ENCODE results near the gene PPP1R10.
"Not testable (repeated sequence)": the region's sequence is repeated elsewhere in the genome, so short reads cannot be mapped to it uniquely, and the experiment has no call there.

PPP1R10 gene

DNA sequence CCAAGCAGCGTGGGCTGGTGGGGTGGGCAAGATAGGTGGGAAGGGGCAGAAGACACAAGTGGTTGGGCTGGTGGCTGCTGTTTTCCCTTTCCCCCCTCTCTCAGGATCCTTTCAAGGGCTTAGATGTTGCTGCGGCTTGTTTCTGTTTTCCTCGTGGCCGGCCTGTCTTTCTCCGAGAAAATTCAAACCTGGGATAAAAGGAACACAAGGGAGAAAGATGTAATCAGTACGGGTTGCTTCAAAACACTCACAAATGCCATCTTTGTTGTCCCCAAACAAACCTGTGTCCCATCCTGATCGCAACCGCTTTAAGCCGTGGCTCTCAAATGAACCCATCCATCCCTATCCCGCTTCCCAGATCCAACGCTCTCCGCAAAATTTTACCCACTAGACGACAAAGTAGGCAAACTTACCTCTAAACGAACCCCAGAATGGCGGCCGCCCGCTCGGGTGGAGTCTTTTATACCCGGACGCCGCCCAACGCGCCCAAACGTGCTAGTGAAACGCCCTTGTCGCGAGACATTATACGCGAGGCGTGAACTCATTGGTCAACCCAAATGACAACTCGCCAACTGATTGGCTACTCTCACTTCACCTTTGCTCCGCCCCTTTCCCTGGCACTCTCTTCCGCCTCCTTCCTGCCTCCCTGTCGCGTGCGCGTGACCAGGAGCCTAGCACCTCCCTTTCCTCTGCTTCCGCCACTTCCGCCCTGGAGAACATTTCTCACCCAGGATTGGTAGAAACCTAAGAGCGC, at the start of gene PPP1R10:
PPP1R10 (minus strand) TSS at position 433 of the 754 bp plus-strand sequence. CDS start 7,299 bp downstream, outside the sequence.
- peak; percentile 76 for TF ChIP-seq YY1 (IDR thresholded peaks at IDR 0.05; ENCODE audit: insufficient read depth, insufficient read length)
- TF ChIP-seq SUZ12 (IDR thresholded peaks at IDR 0.05; ENCODE audit: extremely low read depth, insufficient read depth, insufficient read length): no peak
- no peak for TF ChIP-seq ZNF274 (IDR thresholded peaks at IDR 0.05; ENCODE audit: low read depth, low read length)
- H3K36me3 ChIP-seq (ENCODE audit: insufficient read depth, insufficient read length, low read length): peaks cover 66% of the 10 kb centered on the region

DNA sequence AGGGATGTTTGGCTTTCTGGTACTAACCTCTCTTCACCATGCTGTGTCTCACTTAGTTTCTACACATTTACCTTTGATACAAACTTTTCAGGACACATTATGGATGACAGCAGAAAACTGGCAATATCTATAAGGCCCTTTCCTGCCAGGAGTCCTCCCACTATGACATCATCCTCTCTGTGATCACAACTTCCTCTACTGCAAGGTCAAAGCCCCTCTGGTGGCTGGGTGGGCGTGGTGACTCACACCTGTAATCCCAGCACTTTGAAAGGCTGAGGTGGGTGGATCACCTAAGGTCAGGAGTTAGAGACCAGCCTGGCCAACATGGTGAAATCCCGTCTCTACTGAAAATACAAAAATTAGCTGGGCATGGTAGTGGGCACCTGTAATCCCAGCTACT, 49.3 kb upstream of the PPP1R10 start:
- DNase-seq (ENCODE audit: low read depth, low spot score); H3K9me3 ChIP-seq (ENCODE audit: insufficient read depth, low read length); H3K4me3 ChIP-seq (ENCODE audit: insufficient read length, low read depth); H3K9ac ChIP-seq (ENCODE audit: insufficient read length, low read depth); H3K4me1 ChIP-seq (ENCODE audit: insufficient read depth, insufficient read length); H3K27me3 ChIP-seq (ENCODE audit: insufficient read depth, insufficient read length): not testable (repeated sequence)
- H3K36me3 ChIP-seq (ENCODE audit: insufficient read depth, insufficient read length, low read length): peaks cover 66% of the 10 kb centered on the region

More for the DNA sequence above, at the start of gene PPP1R10:
- Histone ChIP-seq H3K9ac (ENCODE audit: insufficient read length, low read depth) (peak within 1 kb of the TSS; percentile 99), H3K9me3 (ENCODE audit: insufficient read depth, low read length) (no peaks in the 10 kb centered on the region), H3K4me3 (ENCODE audit: insufficient read length, low read depth) (peak within 1 kb of the TSS; percentile 96), H3K27me3 (ENCODE audit: insufficient read depth, insufficient read length) (no peaks in the 10 kb centered on the region), H3K4me1 (ENCODE audit: insufficient read depth, insufficient read length) (no peaks in the 10 kb centered on the region)
- peak; percentile 97 for DNase-seq (ENCODE audit: low read depth, low spot score)

DNA sequence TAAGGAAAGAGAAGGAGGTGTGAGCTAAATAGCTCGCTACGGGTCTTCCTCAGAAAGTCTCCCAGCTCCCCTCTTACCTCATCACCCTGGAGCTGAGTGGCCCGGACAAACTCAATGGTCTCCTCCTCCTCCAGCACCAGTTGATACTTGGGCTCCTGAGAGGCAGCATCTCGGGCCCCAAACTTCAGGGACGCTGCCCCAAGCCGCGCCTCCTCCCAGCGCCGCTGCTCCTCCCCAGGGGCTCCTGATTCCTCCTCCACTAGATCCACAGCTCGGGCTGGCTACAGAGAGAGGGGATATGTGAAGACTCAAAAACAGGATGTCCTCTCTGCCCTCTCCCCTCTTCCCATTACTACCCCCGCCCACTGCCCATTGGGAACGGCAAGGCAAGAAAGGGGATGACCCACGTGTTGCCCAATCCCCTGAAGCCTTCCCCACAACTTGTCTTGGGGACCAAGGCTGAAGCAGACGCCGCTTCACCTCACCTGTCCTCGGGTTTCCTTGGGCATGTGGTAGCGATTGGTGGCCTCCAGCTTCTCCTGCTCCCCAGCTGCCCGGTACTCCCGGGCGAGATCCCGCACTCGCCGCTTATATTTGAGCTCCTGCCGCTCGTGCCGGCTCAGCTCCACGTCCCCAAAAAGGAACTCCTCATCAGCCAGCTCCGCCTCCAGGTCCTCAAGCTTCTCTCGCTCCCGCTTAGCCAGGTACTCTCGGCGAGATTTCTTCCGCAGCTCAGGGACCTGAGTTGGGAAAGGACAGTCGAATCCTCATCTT, 48.1 kb upstream of the PPP1R10 start:
- no peaks in the 10 kb centered on the region for H3K4me1 ChIP-seq (ENCODE audit: insufficient read depth, insufficient read length)
- H3K36me3 ChIP-seq (ENCODE audit: insufficient read depth, insufficient read length, low read length): peaks cover 60% of the 10 kb centered on the region
- no peak for DNase-seq (ENCODE audit: low read depth, low spot score)
- no peaks in the 10 kb centered on the region for H3K27me3 ChIP-seq (ENCODE audit: insufficient read depth, insufficient read length)
- H3K9me3 ChIP-seq (ENCODE audit: insufficient read depth, low read length): no peaks in the 10 kb centered on the region
- no peak overlapping the region for H3K9ac ChIP-seq (ENCODE audit: insufficient read length, low read depth)
- H3K4me3 ChIP-seq (ENCODE audit: insufficient read length, low read depth): no peak overlapping the region
- no peak for TF ChIP-seq YY1 (IDR thresholded peaks at IDR 0.05; ENCODE audit: insufficient read depth, insufficient read length)
- TF ChIP-seq SUZ12 (IDR thresholded peaks at IDR 0.05; ENCODE audit: extremely low read depth, insufficient read depth, insufficient read length): no peak
- no peak for TF ChIP-seq ZNF274 (IDR thresholded peaks at IDR 0.05; ENCODE audit: low read depth, low read length)

DNA sequence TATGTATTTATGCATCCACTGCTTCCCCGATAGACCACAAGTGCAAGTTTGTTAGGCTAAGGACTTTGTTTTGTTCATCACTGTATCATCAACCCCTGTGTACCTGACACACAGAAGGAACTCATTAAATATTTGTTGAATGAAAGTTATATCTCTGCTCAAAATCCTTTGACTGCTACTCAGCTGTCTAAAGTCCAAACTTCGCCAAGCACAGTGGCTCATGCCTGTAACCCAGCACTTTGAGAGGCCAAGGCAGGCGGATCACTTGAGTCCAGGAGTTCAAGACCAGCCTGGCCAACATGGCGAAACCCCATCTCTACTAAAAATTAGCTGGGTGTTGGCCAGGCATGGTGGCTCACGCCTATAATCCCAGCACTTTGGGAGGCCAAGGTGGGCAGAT, 40.9 kb upstream of the PPP1R10 start:
- H3K9ac ChIP-seq (ENCODE audit: insufficient read length, low read depth); DNase-seq (ENCODE audit: low read depth, low spot score); H3K4me3 ChIP-seq (ENCODE audit: insufficient read length, low read depth); H3K9me3 ChIP-seq (ENCODE audit: insufficient read depth, low read length); H3K27me3 ChIP-seq (ENCODE audit: insufficient read depth, insufficient read length); H3K4me1 ChIP-seq (ENCODE audit: insufficient read depth, insufficient read length): not testable (repeated sequence)
- H3K36me3 ChIP-seq (ENCODE audit: insufficient read depth, insufficient read length, low read length): peaks cover 87% of the 10 kb centered on the region

DNA sequence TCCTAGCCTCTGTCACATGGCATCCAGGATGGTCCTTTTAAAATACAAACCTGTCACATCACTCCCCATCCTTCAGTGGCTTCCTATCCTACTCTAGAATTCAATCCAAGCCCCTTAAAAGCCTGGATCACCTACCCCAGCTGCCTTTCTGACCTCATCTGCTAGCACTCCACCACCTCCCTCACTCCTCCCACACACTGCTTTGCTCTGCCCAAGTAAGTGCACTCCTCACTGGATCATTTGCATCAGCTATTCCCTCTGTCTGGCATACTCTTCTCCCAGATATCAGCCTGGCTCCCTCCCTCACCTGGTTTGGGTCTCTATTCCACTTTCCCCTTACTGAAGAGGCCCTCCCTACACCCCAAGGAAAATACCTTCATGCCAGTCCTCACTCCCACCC, 40.4 kb upstream of the PPP1R10 start:
- Histone ChIP-seq H3K27me3 (ENCODE audit: insufficient read depth, insufficient read length) (no peaks in the 10 kb centered on the region), H3K9ac (ENCODE audit: insufficient read length, low read depth) (no peak overlapping the region), H3K9me3 (ENCODE audit: insufficient read depth, low read length) (no peaks in the 10 kb centered on the region), H3K36me3 (ENCODE audit: insufficient read depth, insufficient read length, low read length) (peaks cover 87% of the 10 kb centered on the region), H3K4me1 (ENCODE audit: insufficient read depth, insufficient read length) (peaks cover 2% of the 10 kb centered on the region), H3K4me3 (ENCODE audit: insufficient read length, low read depth) (no peak overlapping the region)
- TF ChIP-seq YY1 (IDR thresholded peaks at IDR 0.05; ENCODE audit: insufficient read depth, insufficient read length) (no peak), SUZ12 (IDR thresholded peaks at IDR 0.05; ENCODE audit: extremely low read depth, insufficient read depth, insufficient read length) (no peak), ZNF274 (IDR thresholded peaks at IDR 0.05; ENCODE audit: low read depth, low read length) (no peak)
- no peak for DNase-seq (ENCODE audit: low read depth, low spot score)

DNA sequence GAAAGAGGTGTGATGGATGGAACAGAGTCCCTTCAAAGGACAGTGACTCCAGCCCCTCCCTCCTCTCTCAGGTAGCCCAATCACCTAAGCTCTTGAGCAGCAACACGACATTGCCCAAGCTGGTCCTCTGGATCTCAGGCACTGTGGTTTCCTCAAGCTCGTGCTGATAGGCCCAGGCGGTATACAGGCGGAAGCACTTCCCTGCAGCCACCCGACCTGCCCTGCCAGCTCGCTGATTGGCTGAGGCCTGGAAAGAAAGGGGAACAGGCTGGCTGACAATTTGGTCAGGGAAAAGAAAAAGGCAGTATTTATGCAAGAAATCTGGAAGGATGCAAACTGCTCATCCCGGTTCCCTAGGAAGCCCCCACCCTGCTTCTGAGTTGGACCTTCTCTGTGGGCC, 39.5 kb upstream of the PPP1R10 start:
- peaks cover 2% of the 10 kb centered on the region for H3K4me1 ChIP-seq (ENCODE audit: insufficient read depth, insufficient read length)
- no peaks in the 10 kb centered on the region for H3K9me3 ChIP-seq (ENCODE audit: insufficient read depth, low read length)
- H3K9ac ChIP-seq (ENCODE audit: insufficient read length, low read depth): no peak overlapping the region
- DNase-seq (ENCODE audit: low read depth, low spot score): no peak
- no peak for TF ChIP-seq YY1 (IDR thresholded peaks at IDR 0.05; ENCODE audit: insufficient read depth, insufficient read length)
- no peak overlapping the region for H3K4me3 ChIP-seq (ENCODE audit: insufficient read length, low read depth)
- no peaks in the 10 kb centered on the region for H3K27me3 ChIP-seq (ENCODE audit: insufficient read depth, insufficient read length)
- H3K36me3 ChIP-seq (ENCODE audit: insufficient read depth, insufficient read length, low read length): peaks cover 86% of the 10 kb centered on the region

DNA sequence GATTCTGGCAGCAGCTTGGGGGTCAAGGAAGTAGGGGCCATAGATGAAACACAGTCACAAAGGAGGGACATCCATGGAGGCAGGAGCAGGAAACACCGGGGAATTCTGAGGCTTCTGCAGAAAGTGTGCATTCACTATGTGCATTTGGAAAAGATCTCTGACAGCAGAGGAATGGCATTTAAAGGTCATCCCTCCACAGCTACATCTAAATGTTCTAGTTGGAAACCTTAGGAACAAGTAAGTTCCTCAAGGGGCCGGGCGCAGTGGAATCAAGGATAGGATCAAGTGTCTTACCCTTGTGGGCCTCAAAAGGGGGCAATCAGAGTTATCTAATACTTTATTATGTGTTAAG, 38.7 kb upstream of the PPP1R10 start:
- Histone ChIP-seq H3K9me3 (ENCODE audit: insufficient read depth, low read length) (no peaks in the 10 kb centered on the region), H3K36me3 (ENCODE audit: insufficient read depth, insufficient read length, low read length) (peaks cover 87% of the 10 kb centered on the region), H3K9ac (ENCODE audit: insufficient read length, low read depth) (no peak overlapping the region), H3K4me3 (ENCODE audit: insufficient read length, low read depth) (no peak overlapping the region), H3K4me1 (ENCODE audit: insufficient read depth, insufficient read length) (peaks cover 2% of the 10 kb centered on the region), H3K27me3 (ENCODE audit: insufficient read depth, insufficient read length) (no peaks in the 10 kb centered on the region)
- DNase-seq (ENCODE audit: low read depth, low spot score): no peak
- TF ChIP-seq YY1 (IDR thresholded peaks at IDR 0.05; ENCODE audit: insufficient read depth, insufficient read length): no peak
- no peak for TF ChIP-seq ZNF274 (IDR thresholded peaks at IDR 0.05; ENCODE audit: low read depth, low read length)
- TF ChIP-seq SUZ12 (IDR thresholded peaks at IDR 0.05; ENCODE audit: extremely low read depth, insufficient read depth, insufficient read length): no peak

Measured in NT2/D1 (cell line).